Transverse colon (tissue), 4 donors: ENCODE data around the gene FTCDNL1. TPM values are rescaled to one million over a fixed set of nuclear protein-coding genes. Genes with fewer than 3 reads are reported as not detected.

ENCODE experiments used
- DNase-seq: peaks from one replicate; pipeline ENCODE4 v3.0.0-alpha.2; 2019
- H3K27ac ChIP-seq, 4 donors: fragments of 200-600 bp; sonication (generic); 2 replicates each; pipeline ENCODE4 v1.5.1; 2016 to 2018; ENCODE audit warnings: inconsistent platforms in 4 of 4
- H3K27me3 ChIP-seq: fragments of 200-600 bp; sonication (generic); 2 replicates; pipeline ENCODE4 v1.5.1; 2017; ENCODE audit warnings: inconsistent platforms
- H3K36me3 ChIP-seq, 4 donors: fragments of 200-600 bp; sonication (generic); 2 replicates each; pipeline ENCODE4 v1.5.1; 2017 to 2019; ENCODE audit warnings: inconsistent platforms in 4 of 4
- H3K4me1 ChIP-seq, 4 donors: fragments of 200-600 bp; sonication (generic); 2 replicates each; pipeline ENCODE4 v1.5.1; 2017 to 2020; ENCODE audit warnings: inconsistent platforms in 4 of 4
- H3K4me3 ChIP-seq, 4 donors: fragments of 200-600 bp; sonication (generic); 1 replicate in 1 of 4; 2 replicates in 3 of 4; pipeline versions ENCODE4 v1.5.1 to v1.6.1; 2017 to 2019; ENCODE audit warnings: inconsistent platforms in 4 of 4
- H3K9me3 ChIP-seq, 2 donors: fragments of 200-600 bp; sonication (generic); 2 replicates each; pipeline ENCODE4 v1.5.1; 2017 to 2019; ENCODE audit warnings: inconsistent platforms in 2 of 2
- CTCF ChIP-seq, 5 experiments: fragments of 200-600 bp in 3 of 5; fragments of 450-650 bp in 2 of 5; sonication (generic) in 3 of 5; IDR thresholded peaks; 1 replicate in 2 of 5; 2 replicates in 3 of 5; pipeline ENCODE4 v1.5.1; 2016 to 2017; ENCODE audit warnings: antibody characterized with exemption in 5 of 5, inconsistent platforms in 3 of 5, mild to moderate bottlenecking in 2 of 5, moderate library complexity in 1 of 5
- EP300 ChIP-seq: sonication (generic); formaldehyde crosslinking; IDR thresholded peaks from one replicate; pipeline ENCODE4 v1.6.1; 2017; ENCODE audit warnings: antibody characterized with exemption, low read depth
- POLR2A ChIP-seq: fragments of 450-650 bp; IDR thresholded peaks from one replicate; pipeline ENCODE4 v1.6.1; 2016; ENCODE audit warnings: antibody characterized with exemption, mild to moderate bottlenecking, moderate library complexity
- POLR2AphosphoS5 ChIP-seq, 3 donors: sonication (generic); formaldehyde crosslinking; IDR thresholded peaks; one replicate each; pipeline ENCODE4 v1.6.1; 2016; ENCODE audit warnings: antibody characterized with exemption in 3 of 3
- WGBS, 2 donors: methylation state at CpG; one replicate each; pipeline ENCODE4 v1.1.5; 2018; ENCODE audit warnings: low coverage in 1 of 2; 5-methylcytosine and 5-hydroxymethylcytosine counted together
- in situ Hi-C, 4 donors: fragments of 200-750 bp; cut with MboI; loops; one replicate each; pipeline versions ENCODE4 v1.15.0 to v1.15.1; 2017; ENCODE audit warnings: low sequenced_read_pairs in 3 of 4, low pct_ligation_motif_present in 1 of 4, low pct_unique_long_range_greater_than_20kb in 1 of 4
- intact Hi-C: fragments of 100-400 bp; cut with DNase I; formaldehyde crosslinking; loops from one replicate; pipeline ENCODE4 v1.15.1; 2023; ENCODE audit warnings: low total_unique reads
- total RNA-seq, 4 donors: library from RNA; depleted of rRNA; stranded (reverse); fragments of >200 nt; gene quantifications; one replicate each; pipeline ENCODE4 v1.1.0, GENCODE V29; 2016

The FTCDNL1 gene
- total RNA-seq, 4 donors from 2014 or later: 1.8 to 2.7 TPM; not detected in 2

DNA sequence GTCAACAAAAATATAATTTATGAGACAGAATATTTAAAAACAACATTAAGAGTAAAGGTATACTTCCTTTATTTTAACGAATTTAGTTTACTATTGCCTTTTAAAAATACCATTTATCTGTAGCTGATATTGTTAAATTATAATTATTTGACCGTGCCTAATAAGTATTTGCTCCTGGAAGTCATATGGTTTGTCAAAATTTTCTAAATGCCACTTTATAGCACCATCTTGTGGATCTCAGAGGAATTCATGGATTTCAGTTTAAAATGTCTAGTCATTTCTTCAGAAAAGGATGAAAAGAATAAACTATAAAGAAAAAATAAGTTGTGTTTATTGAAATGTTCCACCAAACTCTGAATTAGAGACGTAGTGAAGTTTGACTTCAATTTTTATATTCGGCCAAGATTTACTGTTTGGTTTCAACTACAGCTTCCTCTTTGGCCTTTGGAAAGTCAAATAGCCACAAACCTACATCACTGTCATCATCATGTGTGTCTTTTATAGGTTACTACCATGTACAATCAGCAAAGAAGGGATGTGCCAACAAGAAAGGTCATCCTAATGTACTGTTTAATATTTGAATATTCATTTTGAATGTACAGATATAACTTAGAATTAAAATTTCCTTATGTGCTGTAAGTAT is 10.3 kb upstream of the FTCDNL1 start:
- no peaks in the 10 kb centered on the region for H3K36me3 ChIP-seq
- H3K27me3 ChIP-seq: no peaks in the 10 kb centered on the region
- DNase-seq: no peak
- WGBS, 2 donors: 2% methylated on average over 4 of the region's 4 CpGs
- peak; percentile 34 to 61 (median 56) for TF ChIP-seq CTCF (IDR thresholded peaks at IDR 0.05)
- TF ChIP-seq EP300: no peak
- H3K4me1 ChIP-seq: no peaks in the 10 kb centered on the region
- H3K9me3 ChIP-seq: no peaks in the 10 kb centered on the region
- in situ Hi-C loops (loop anchor here in 2 of 4 donors (25.0 kb wide), 2 partner anchors 149 to 1549 kb away; no protein-coding TSS in a partner anchor), intact Hi-C loops (no loop called here)
- H3K4me3 ChIP-seq: peak overlapping the region in 1 of 4 donors; percentile 1
- H3K27ac ChIP-seq: no peak overlapping the region

DNA sequence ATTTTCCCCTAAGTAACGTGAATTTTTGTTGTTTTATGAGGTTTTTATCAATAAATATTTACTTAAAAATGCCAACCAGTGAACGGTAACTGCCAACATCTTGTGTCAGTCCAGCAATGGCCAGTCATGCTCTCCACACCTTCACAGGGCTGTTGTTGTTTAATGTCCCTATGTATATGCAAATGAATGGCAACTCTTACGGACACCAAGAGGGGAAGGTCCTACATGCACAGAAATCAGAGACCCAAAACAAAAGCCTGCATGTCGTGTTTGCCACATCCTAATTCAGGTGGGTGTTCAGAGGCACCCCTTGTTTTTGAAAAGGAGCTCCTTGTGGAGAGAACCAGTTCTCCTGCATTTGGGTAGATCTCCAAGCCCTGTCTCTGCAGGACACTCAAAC is 4.8 kb upstream of the FTCDNL1 start:
- H3K9me3 ChIP-seq: no peaks in the 10 kb centered on the region
- H3K27me3 ChIP-seq: no peaks in the 10 kb centered on the region
- in situ Hi-C loops (loop anchor here in 3 of 4 donors (10.0 to 25.0 kb wide), 3 partner anchors 144 to 1544 kb away; no protein-coding TSS in a partner anchor), intact Hi-C loops (no loop called here)
- TF ChIP-seq CTCF (IDR thresholded peaks at IDR 0.05) (no peak), EP300 (no peak), POLR2A (no peak), POLR2AphosphoS5 (IDR thresholded peaks at IDR 0.05) (no peak)
- DNase-seq: no peak
- no peaks in the 10 kb centered on the region for H3K36me3 ChIP-seq
- H3K4me1 ChIP-seq: peaks cover 0 to 5% (median 2%) of the 10 kb centered on the region in 4 donors
- 41 to 60% methylated on average over 2 to 4 of the region's 4 CpGs for WGBS, 2 donors
- H3K27ac ChIP-seq: no peak overlapping the region
- H3K4me3 ChIP-seq: no peak overlapping the region

DNA sequence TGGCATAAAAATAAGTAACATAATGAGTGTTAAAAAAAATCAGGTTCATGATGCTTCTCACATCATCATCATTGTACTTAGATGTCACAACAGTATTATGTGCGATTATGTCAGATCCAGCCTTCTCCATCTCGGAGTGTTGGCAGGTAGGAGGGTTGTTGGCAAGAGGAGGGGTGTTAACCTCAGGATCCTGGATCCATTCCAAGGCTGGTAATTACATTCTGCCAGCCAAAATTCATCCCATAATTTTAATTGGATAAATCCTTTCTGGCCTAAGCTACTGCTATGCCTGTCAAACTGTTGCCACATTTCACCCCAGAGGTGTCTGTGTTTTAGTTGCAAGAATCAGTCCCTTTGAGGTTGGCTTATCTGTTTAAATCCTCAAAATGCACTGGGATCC is 891 bp upstream of the FTCDNL1 start:
- no peaks in the 10 kb centered on the region for H3K27me3 ChIP-seq
- no peak for DNase-seq
- H3K4me1 ChIP-seq: peaks cover 0 to 12% (median 8%) of the 10 kb centered on the region in 4 donors
- H3K9me3 ChIP-seq: no peaks in the 10 kb centered on the region
- in situ Hi-C loops (loop anchor here in 3 of 4 donors (10.0 to 25.0 kb wide), 3 partner anchors 140 to 1540 kb away; no protein-coding TSS in a partner anchor), intact Hi-C loops (no loop called here)
- H3K27ac ChIP-seq: no peak overlapping the region
- H3K4me3 ChIP-seq: no peak overlapping the region
- H3K36me3 ChIP-seq: no peaks in the 10 kb centered on the region
- WGBS, 2 donors: 76 to 81% methylated on average over 2 of the region's 2 CpGs
- TF ChIP-seq CTCF (IDR thresholded peaks at IDR 0.05): no peak
- TF ChIP-seq POLR2AphosphoS5 (IDR thresholded peaks at IDR 0.05): no peak
- no peak for TF ChIP-seq EP300
- TF ChIP-seq POLR2A: no peak

- intact Hi-C loops: no loop called here
- no peaks in the 10 kb centered on the region for H3K9me3 ChIP-seq
- 34 to 44% methylated on average over 5 to 8 of the region's 8 CpGs for WGBS, 2 donors
Measured at GRCh38 chr2:199851501-199851810, 464 bp upstream of the FTCDNL1 start.

More at GRCh38 chr2:199851501-199851810, 464 bp upstream of the FTCDNL1 start:
- peaks cover 0 to 12% (median 8%) of the 10 kb centered on the region in 4 donors for H3K4me1 ChIP-seq
- in situ Hi-C loops: loop anchor here in 3 of 4 donors (10.0 to 25.0 kb wide), 3 partner anchors 139 to 1539 kb away; no protein-coding TSS in a partner anchor
- H3K27ac ChIP-seq: peak overlapping the region; percentile 59 to 79 (median 68)
- no peak for TF ChIP-seq POLR2AphosphoS5 (IDR thresholded peaks at IDR 0.05)
- no peak for TF ChIP-seq POLR2A
- TF ChIP-seq CTCF (IDR thresholded peaks at IDR 0.05): no peak
- TF ChIP-seq EP300: no peak
- no peaks in the 10 kb centered on the region for H3K27me3 ChIP-seq
- DNase-seq: no peak
- no peaks in the 10 kb centered on the region for H3K36me3 ChIP-seq
- peak overlapping the region; percentile 5 to 77 (median 60) for H3K4me3 ChIP-seq
